Tibial nerve (tissue), 4 donors: Measurements from ENCODE around the gene TTC9C.

Source experiments
- CTCF ChIP-seq, 5 experiments: fragments of 200-600 bp in 3 of 5; fragments of 450-650 bp in 2 of 5; sonication (generic) in 3 of 5; IDR thresholded peaks; one replicate each; pipeline ENCODE4 v1.5.1; 2016 to 2019; ENCODE audit warnings: antibody characterized with exemption in 5 of 5, mild to moderate bottlenecking in 3 of 5, moderate library complexity in 2 of 5
- EP300 ChIP-seq, 2 donors: sonication (generic); formaldehyde crosslinking; IDR thresholded peaks; one replicate each; pipeline ENCODE4 v1.6.1; 2017; ENCODE audit warnings: antibody characterized with exemption in 2 of 2, mild to moderate bottlenecking in 1 of 2

- TF ChIP-seq EP300 (IDR thresholded peaks at IDR 0.05) (no peak), CTCF (IDR thresholded peaks at IDR 0.05) (no peak)
These were observed 19.3 kb downstream of the TTC9C start for GRCh38 chr11:62747475-62748160.
